HFFc6 (cell line): Measurements from ENCODE around the gene NUTM2A. TPM values are rescaled to one million over a fixed set of nuclear protein-coding genes. Genes with fewer than 3 reads are reported as not detected.
A peak's percentile ranks its signal among the peaks of the same experiment; 100 is the strongest.
"Not testable (repeated sequence)": the region's sequence is repeated elsewhere in the genome, so short reads cannot be mapped to it uniquely, and the experiment has no call there.

Source experiments
- DNase-seq: peaks from one replicate; pipeline ENCODE4 v3.0.0-alpha.2; 2018
- H3K27ac Mint-ChIP-seq: 2 replicates; pipeline ENCODE4 v1.8.0; 2020; ENCODE audit warnings: mild to moderate bottlenecking, mixed read lengths
- H3K27me3 Mint-ChIP-seq: 2 replicates; pipeline ENCODE4 v1.8.0; 2021; ENCODE audit warnings: mild to moderate bottlenecking, moderate library complexity, mixed read lengths; ENCODE audit not compliant: insufficient read depth
- H3K36me3 Mint-ChIP-seq: 2 replicates; pipeline ENCODE4 v1.8.0; 2021; ENCODE audit warnings: low read depth, mixed read lengths
- H3K4me1 Mint-ChIP-seq: 2 replicates; pipeline ENCODE4 v1.8.0; 2020; ENCODE audit warnings: low read depth, mixed read lengths
- H3K4me3 Mint-ChIP-seq: 2 replicates; pipeline ENCODE4 v1.8.0; 2020; ENCODE audit warnings: mild to moderate bottlenecking, moderate library complexity, mixed read lengths
- H3K9me3 Mint-ChIP-seq: 2 replicates; pipeline ENCODE4 v1.8.0; 2020; ENCODE audit warnings: mild to moderate bottlenecking, mixed read lengths
- long read RNA-seq: library from polyadenylated mRNA; unstranded; transcript quantifications from one replicate; pipeline ENCODE4 v2.0.0, GENCODE V29; 2019
- total RNA-seq, 6 experiments: library from RNA; stranded (reverse); fragmentation: NEBNext Ultra II Directional; extraction: Animal tissue kit (Norgen Biotek cat#: 25700); gene quantifications; 2 replicates in 1 of 6; 3 replicates in 5 of 6; pipeline ENCODE4 v1.2.3, GENCODE V29; 2021

NUTM2A gene
- total RNA-seq: under 1 TPM in 3 of 6 experiments, not detected in 3; 0.09 to 0.19 (median 0.17) TPM
- long read RNA-seq: 0 reads

GRCh38 chr10:87225148-87225547 is at the start of gene NUTM2A:
Gene NUTM2A (plus strand): TSS chr10:87225448. CDS start chr10:87225831, 383 bp downstream.
- not testable (repeated sequence) for DNase-seq, H3K27me3 Mint-ChIP-seq, H3K4me1 Mint-ChIP-seq, H3K27ac Mint-ChIP-seq, H3K4me3 Mint-ChIP-seq, H3K36me3 Mint-ChIP-seq, H3K9me3 Mint-ChIP-seq

GRCh38 chr10:87177587-87177986 is 47.7 kb upstream of the NUTM2A start:
- DNase-seq: not testable (repeated sequence)

GRCh38 chr10:87184421-87184820 is 40.8 kb upstream of the NUTM2A start:
- peaks cover 25% of the 10 kb centered on the region for H3K36me3 Mint-ChIP-seq
- DNase-seq, H3K9me3 Mint-ChIP-seq, H3K4me3 Mint-ChIP-seq, H3K27me3 Mint-ChIP-seq, H3K27ac Mint-ChIP-seq, H3K4me1 Mint-ChIP-seq: not testable (repeated sequence)

More at GRCh38 chr10:87177587-87177986, 47.7 kb upstream of the NUTM2A start:
- H3K27me3 Mint-ChIP-seq, H3K4me3 Mint-ChIP-seq, H3K36me3 Mint-ChIP-seq, H3K27ac Mint-ChIP-seq, H3K4me1 Mint-ChIP-seq, H3K9me3 Mint-ChIP-seq: not testable (repeated sequence)

GRCh38 chr10:87186016-87186415 is 39.2 kb upstream of the NUTM2A start:
- H3K36me3 Mint-ChIP-seq: peaks cover 25% of the 10 kb centered on the region

GRCh38 chr10:87187573-87187972 is 37.7 kb upstream of the NUTM2A start:
- not testable (repeated sequence) for H3K27ac Mint-ChIP-seq, H3K4me3 Mint-ChIP-seq, H3K9me3 Mint-ChIP-seq, H3K27me3 Mint-ChIP-seq, DNase-seq, H3K4me1 Mint-ChIP-seq
- peaks cover 33% of the 10 kb centered on the region for H3K36me3 Mint-ChIP-seq

More at GRCh38 chr10:87186016-87186415, 39.2 kb upstream of the NUTM2A start:
- not testable (repeated sequence) for H3K27ac Mint-ChIP-seq, H3K4me1 Mint-ChIP-seq, H3K4me3 Mint-ChIP-seq, H3K27me3 Mint-ChIP-seq, H3K9me3 Mint-ChIP-seq, DNase-seq

GRCh38 chr10:87191841-87192240 is 33.4 kb upstream of the NUTM2A start:
- H3K36me3 Mint-ChIP-seq: peaks cover 13% of the 10 kb centered on the region; the same call in 1 of the 2 replicates
- H3K27me3 Mint-ChIP-seq, H3K4me3 Mint-ChIP-seq, H3K9me3 Mint-ChIP-seq, H3K27ac Mint-ChIP-seq, DNase-seq, H3K4me1 Mint-ChIP-seq: not testable (repeated sequence)

- not testable (repeated sequence) for H3K36me3 Mint-ChIP-seq, H3K9me3 Mint-ChIP-seq, DNase-seq, H3K27ac Mint-ChIP-seq, H3K27me3 Mint-ChIP-seq, H3K4me3 Mint-ChIP-seq
- peaks cover 11% of the 10 kb centered on the region for H3K4me1 Mint-ChIP-seq
Observed at GRCh38 chr10:87200924-87201323, 24.3 kb upstream of the NUTM2A start.

- not testable (repeated sequence) for DNase-seq, H3K9me3 Mint-ChIP-seq, H3K36me3 Mint-ChIP-seq, H3K27ac Mint-ChIP-seq, H3K27me3 Mint-ChIP-seq
- H3K4me1 Mint-ChIP-seq: peaks cover 11% of the 10 kb centered on the region
- H3K4me3 Mint-ChIP-seq: peak overlapping the region; percentile 94; the same call in 1 of the 2 replicates
Observed at GRCh38 chr10:87204801-87205200, 20.4 kb upstream of the NUTM2A start.

GRCh38 chr10:87206922-87207321 is 18.3 kb upstream of the NUTM2A start:
- H3K36me3 Mint-ChIP-seq, H3K9me3 Mint-ChIP-seq, H3K27ac Mint-ChIP-seq, H3K27me3 Mint-ChIP-seq, H3K4me3 Mint-ChIP-seq, DNase-seq: not testable (repeated sequence)
- H3K4me1 Mint-ChIP-seq: peaks cover 17% of the 10 kb centered on the region

- not testable (repeated sequence) for H3K9me3 Mint-ChIP-seq, H3K27ac Mint-ChIP-seq, H3K27me3 Mint-ChIP-seq
Observed at GRCh38 chr10:87210309-87210708, 14.9 kb upstream of the NUTM2A start.

GRCh38 chr10:87211848-87212247 is 13.4 kb upstream of the NUTM2A start:
- peak; percentile 55 for DNase-seq
- H3K4me3 Mint-ChIP-seq, H3K9me3 Mint-ChIP-seq, H3K4me1 Mint-ChIP-seq, H3K27ac Mint-ChIP-seq, H3K36me3 Mint-ChIP-seq, H3K27me3 Mint-ChIP-seq: not testable (repeated sequence)

More at GRCh38 chr10:87210309-87210708, 14.9 kb upstream of the NUTM2A start:
- not testable (repeated sequence) for H3K4me3 Mint-ChIP-seq, H3K4me1 Mint-ChIP-seq, H3K36me3 Mint-ChIP-seq, DNase-seq

GRCh38 chr10:87213150-87213765 is 12.0 kb upstream of the NUTM2A start:
- not testable (repeated sequence) for H3K27me3 Mint-ChIP-seq, H3K4me1 Mint-ChIP-seq, DNase-seq, H3K36me3 Mint-ChIP-seq, H3K27ac Mint-ChIP-seq, H3K9me3 Mint-ChIP-seq, H3K4me3 Mint-ChIP-seq

GRCh38 chr10:87213806-87214205 is 11.4 kb upstream of the NUTM2A start:
- H3K4me1 Mint-ChIP-seq, H3K27ac Mint-ChIP-seq, H3K4me3 Mint-ChIP-seq, H3K27me3 Mint-ChIP-seq, H3K36me3 Mint-ChIP-seq, H3K9me3 Mint-ChIP-seq, DNase-seq: not testable (repeated sequence)

GRCh38 chr10:87216120-87216519 is 9.1 kb upstream of the NUTM2A start:
- not testable (repeated sequence) for H3K36me3 Mint-ChIP-seq, DNase-seq, H3K9me3 Mint-ChIP-seq, H3K4me1 Mint-ChIP-seq, H3K27ac Mint-ChIP-seq, H3K4me3 Mint-ChIP-seq, H3K27me3 Mint-ChIP-seq
